Kidney glomerular epithelial cell (primary cell): Measurements from ENCODE around the gene UBL3.

ENCODE experiments used
- DNase-seq: peaks from one replicate; lab custom pipeline; 2025; lab: John Stamatoyannopoulos, UW

The UBL3 gene

GRCh38 chr13:29850213-29850898, at the start of gene UBL3:
Gene UBL3 (minus strand): TSS chr13:29850617. CDS start chr13:29849538, 1,079 bp downstream.
- peak; percentile 84 for DNase-seq

DNA sequence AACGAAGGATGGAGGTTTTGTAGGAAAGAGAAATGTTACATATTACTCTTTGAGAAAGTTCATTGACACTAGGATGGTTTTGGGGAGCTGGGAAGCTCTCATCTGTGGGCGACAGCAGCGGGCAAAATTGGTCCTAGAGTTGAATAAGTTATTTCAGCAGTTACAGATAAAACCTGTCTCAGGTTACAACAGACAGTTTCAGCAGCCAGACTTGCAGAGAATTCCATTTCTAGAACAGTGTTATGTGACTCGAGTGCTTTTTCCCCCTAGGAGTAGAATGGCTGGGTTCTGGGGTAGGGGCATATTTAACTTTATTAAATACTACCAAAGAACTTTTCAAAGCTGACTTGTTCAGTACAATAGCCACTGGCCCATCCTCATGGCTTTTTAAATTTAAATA, 46.7 kb upstream of the UBL3 start:
- no peak for DNase-seq

GRCh38 chr13:29893438-29893837, 43.0 kb upstream of the UBL3 start:
- DNase-seq = no peak

DNA sequence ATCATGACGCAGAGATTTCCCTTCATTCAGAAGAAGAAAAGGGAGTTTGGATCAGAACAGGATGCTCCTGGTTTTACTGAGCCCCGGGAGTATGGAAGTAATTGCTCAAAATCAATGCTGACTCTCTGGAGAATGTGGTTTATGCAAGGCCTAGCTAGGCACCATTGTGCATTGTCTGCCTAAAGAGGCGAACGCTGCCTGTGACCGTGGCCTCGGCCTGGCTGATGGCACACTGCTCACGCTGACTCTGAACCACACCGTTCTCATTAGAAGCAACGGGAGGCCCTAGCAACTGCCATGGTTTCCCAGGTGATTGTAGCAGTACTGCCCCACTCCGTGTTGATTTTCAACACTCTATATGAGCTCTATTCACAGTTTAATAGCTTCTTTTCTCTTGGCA, 41.7 kb upstream of the UBL3 start:
- no peak for DNase-seq

DNA sequence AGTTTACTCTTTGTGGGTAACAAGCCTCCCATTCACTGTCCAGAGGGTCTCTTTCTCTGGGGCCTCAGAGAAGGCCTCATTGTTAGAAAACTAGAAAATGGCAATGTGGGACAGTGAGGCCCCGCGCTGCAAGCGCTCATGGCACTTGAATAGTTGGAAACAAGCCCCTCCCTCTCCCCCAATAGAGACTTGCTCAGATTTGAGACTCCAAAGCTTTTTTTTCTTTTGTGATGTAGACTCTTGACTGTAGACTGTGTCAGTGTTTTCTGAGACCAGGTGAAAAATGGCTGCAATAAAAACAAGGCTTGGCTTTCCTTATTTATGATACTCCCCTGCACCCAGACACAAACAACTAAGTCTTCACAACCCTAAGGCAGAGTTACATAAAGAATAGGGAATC, 38.7 kb upstream of the UBL3 start:
- DNase-seq = no peak

GRCh38 chr13:29888306-29888705, 37.9 kb upstream of the UBL3 start:
- DNase-seq = no peak

DNA sequence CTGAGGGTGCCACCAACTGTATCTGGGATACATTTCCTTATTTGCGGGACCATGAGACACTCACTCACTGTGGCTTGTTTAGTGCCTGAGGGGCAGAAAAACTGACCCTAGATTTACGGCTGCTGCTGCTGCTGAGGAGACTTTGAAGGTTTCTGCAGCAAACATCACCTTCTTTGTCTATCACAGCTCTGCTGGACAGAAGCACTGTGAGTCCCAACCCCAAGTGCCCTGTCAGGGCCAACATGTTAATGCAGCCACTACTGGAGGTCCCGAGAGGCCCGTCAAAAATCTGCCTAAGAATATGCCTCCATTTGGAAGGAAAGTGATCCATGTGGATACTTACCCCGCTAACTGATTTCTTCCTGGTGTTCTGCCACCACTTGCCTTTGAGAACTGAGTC, 37.3 kb upstream of the UBL3 start:
- no peak for DNase-seq

DNA sequence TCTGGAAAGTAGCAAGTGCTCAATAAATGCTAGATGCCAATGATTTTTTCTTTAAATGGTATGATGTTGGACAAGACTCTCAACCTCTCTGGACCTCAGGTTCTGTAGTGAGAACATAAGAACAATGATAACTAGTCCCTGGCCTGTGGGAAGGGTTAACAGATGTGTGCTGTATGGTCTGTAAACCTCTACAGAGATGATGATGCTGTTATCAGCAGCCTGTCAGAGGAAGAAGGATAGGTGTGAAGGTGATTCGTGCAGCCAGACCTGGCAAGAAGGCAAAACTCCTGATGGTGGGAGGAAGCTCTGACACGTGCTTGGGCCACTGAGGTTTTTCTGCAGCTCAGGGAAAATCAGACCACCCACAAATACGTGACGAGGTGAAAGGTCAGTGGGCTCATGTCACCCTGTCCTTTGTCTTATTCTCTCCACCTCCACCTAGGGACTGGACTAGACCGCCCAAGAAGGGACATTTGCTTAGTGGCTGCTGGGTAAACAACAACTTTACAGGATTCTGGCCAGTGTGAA, 36.7 kb upstream of the UBL3 start:
- no peak for DNase-seq

DNA sequence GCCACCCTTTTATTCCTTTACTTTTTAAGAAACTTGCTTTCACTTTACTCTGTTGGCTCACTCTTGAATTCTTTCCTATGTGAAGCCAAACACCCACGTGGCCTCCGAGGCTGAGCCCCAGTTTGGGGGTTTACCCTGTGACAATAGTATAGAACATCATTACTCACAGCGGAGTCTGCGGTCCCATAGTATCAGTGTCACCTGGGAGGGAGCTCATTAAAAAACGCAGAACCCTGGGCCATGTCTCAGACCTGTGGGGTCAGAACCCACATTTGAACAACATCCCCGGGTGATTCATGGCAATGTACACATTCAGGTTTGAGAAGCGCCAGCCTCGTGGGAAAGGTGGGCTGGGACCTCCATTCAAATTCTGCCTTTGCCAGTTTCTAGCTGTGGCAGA, 36.0 kb upstream of the UBL3 start:
- DNase-seq = no peak

GRCh38 chr13:29885989-29886388, 35.6 kb upstream of the UBL3 start:
- DNase-seq = no peak

- no peak for DNase-seq
Measured at GRCh38 chr13:29884671-29885430, 34.4 kb upstream of the UBL3 start.

- peak; percentile 32 for DNase-seq
Measured at GRCh38 chr13:29883941-29884518, 33.6 kb upstream of the UBL3 start.

- no peak for DNase-seq
Measured at GRCh38 chr13:29882076-29882475, 31.7 kb upstream of the UBL3 start.

DNA sequence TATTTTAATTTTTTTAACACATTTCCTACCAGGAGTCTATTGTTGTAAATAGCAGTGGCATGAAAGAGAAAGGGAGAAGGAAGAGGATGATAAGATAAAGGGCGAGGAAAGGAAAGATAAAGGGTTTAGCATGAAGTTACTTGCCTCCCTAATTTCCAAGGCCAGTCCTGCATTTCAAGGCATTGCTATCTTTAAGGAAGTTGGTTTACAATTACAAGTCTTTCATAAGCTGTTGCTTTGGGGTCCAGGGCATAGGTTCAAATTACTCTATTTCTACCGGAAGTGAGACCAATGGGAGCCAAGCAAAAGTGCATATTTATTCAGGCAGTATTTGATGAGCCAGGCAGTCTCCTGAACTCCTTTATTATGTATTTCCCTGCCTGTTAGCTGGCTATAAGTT, 27.7 kb upstream of the UBL3 start:
- no peak for DNase-seq

DNA sequence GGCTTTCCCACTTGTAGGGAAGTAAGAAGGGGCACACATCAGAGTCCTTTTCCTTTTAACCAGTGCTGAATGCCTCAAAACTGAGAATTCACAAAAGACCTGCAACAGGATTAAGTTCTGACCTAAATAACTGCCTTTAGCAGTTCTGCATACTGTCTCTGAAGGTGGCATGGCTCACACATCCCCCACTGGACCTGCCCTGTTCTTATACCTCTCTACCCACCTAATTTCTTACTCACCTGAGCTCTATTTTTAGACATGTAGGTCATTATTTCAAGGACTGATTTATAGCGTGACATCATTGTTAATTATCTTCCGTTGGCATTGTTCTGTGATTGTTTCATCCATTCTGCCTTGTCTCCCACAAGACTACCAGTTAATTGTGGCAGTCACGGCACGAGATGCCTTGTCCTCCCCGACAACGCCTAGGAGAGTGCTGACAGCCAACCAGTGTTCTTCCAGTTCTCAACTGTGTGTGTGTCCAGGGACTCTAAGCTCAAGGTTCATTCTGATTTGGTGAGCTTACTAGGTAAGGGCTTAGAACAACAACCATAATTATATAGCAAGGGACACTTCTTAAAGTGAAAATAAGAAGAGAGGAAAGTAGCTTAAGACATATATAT, 27.1 kb upstream of the UBL3 start:
- no peak for DNase-seq

DNA sequence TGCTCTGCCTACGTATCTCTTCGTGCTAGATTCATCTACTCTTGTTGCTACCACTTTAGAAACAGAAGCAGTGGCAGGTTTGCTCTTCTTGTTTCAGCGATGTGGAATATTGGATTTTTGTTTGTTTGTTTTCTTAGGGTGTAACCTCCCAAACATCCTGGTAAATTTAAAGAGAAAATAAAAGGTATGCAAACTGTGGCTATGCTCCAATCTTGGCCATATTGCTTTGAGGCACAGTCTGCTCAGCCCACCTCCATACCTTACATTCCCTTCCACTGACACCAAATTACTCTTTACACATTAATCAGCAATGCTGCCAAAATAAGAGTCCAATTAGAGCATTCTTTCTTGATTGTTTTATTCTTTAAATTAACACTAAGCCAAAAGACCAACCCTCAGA, 25.2 kb upstream of the UBL3 start:
- no peak for DNase-seq

- DNase-seq = no peak
Measured at GRCh38 chr13:29868581-29868980, 18.2 kb upstream of the UBL3 start.

DNA sequence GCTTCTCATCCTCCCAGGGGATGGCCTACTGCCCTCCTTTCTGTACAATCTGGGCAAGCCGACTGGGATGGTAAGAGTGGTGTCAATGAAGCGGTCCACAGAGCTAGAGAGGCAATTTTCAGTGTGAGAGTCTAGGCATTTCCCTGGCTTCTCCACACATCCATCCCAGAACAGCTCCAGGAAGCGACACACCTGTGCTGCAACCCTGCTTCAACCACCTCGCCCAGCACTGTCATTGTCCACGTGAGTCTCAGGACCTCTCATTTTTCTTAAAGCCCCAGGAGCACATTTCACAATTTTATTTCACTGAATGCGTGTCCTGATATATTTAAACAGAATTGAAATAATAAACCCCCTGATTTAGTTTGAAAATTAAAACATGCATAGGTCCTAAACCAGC, 15.5 kb upstream of the UBL3 start:
- DNase-seq = no peak

DNA sequence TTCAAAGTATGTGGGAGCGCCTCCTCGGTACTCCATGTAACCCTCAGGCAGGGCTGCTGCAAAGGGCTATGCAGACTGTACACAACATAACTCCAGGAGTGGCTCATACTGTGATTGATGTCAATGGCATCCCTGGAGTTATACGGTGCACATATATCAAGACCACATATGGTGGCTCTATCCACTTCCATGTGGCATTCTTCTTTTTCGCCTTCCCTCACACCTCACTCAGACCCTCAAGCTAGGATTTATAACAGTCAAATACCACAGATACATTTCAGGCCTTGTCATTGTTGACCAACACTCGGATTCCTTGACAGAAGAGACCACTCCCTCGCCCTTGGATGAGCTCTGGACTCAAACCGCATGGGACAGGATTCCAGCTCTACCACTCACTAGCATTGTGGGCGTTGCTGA, 11.3 kb upstream of the UBL3 start:
- no peak for DNase-seq

GRCh38 chr13:29859971-29860370, 9.6 kb upstream of the UBL3 start:
- no peak for DNase-seq

GRCh38 chr13:29858667-29859066, 8.2 kb upstream of the UBL3 start:
- no peak for DNase-seq

DNA sequence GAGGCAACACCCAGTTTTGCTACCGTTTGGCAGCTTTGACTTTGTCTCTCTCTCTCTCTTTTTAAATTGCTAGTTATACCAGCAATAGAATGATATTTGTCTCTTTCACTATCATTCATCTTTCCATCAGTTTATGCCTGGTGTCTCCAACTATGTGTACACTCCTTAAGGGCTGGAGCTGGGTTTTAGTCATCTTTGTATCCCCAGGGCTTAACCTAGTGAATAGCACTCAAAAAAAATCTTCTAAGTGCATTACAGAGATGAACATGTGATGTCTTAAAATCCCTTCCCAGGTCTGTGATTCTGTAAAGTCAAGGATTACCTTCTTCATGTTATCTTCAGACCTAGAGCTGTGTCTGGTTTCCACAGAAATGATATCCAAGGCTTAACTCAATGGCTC, 7.8 kb upstream of the UBL3 start:
- no peak for DNase-seq

DNA sequence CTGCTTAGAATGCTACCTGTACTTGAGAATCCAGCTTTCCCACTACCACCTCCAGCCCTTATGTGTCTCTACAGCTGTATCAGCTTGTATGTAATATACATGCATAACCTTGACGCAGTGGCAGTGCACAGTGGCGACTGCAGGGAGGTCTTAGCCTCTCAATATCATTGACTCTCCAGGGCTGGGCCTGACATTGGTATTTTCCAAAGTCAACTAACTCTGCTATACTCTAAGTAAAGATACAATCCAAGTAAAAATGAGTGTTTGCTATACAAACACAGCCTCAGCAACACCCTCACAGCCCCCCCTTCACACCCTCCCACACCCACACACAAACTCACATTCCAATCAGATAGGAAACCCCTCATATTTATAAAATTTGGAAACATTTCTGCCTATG, 6.7 kb upstream of the UBL3 start:
- DNase-seq = no peak
